NCI-H446 (cell line): ENCODE measurements around the gene OAT.

Experiments
- DNase-seq, 2 experiments: peaks; one replicate each; lab custom pipeline; 2025; lab: John Stamatoyannopoulos, UW

OAT gene

GRCh38 chr10:124418726-124419501 is at the start of gene OAT:
Gene OAT, minus strand, starts transcription at chr10:124418923. Its CDS starts 6,752 bp downstream, at chr10:124412171.
- peak; percentile 76 to 93 for DNase-seq

GRCh38 chr10:124467165-124467564 is 48.4 kb upstream of the OAT start:
- DNase-seq, result no peak

- no peak for DNase-seq
These were observed 47.2 kb upstream of the OAT start for GRCh38 chr10:124465777-124466488.

- DNase-seq, result no peak
These were observed 46.5 kb upstream of the OAT start for GRCh38 chr10:124465003-124465776.

- no peak for DNase-seq
These were observed 45.6 kb upstream of the OAT start for GRCh38 chr10:124464028-124464965.

GRCh38 chr10:124462348-124462695 is 43.6 kb upstream of the OAT start:
- DNase-seq, result no peak

GRCh38 chr10:124461642-124462347 is 43.1 kb upstream of the OAT start, which contains the start of gene LHPP:
Gene LHPP, plus strand, starts transcription at chr10:124461823. Its CDS starts 40 bp downstream, at chr10:124461863.
- peak; percentile 28 to 70 for DNase-seq

GRCh38 chr10:124460144-124460543 is 41.4 kb upstream of the OAT start:
- DNase-seq, result no peak

- DNase-seq, result no peak
These were observed 40.7 kb upstream of the OAT start for GRCh38 chr10:124459395-124459794.

GRCh38 chr10:124458889-124459288 is 40.2 kb upstream of the OAT start:
- no peak for DNase-seq

GRCh38 chr10:124458473-124458872 is 39.8 kb upstream of the OAT start:
- DNase-seq, result no peak

GRCh38 chr10:124455441-124455840 is 36.7 kb upstream of the OAT start:
- DNase-seq, result no peak

GRCh38 chr10:124453960-124454610 is 35.4 kb upstream of the OAT start:
- DNase-seq, result no peak

- no peak for DNase-seq
These were observed 32.6 kb upstream of the OAT start for GRCh38 chr10:124451276-124451675.

GRCh38 chr10:124450783-124451057 is 32.0 kb upstream of the OAT start:
- no peak for DNase-seq

GRCh38 chr10:124450012-124450782 is 31.5 kb upstream of the OAT start, which contains the start of gene NKX1-2:
Gene NKX1-2, minus strand, starts transcription at chr10:124450035. Its CDS starts 92 bp downstream, at chr10:124449943.
- DNase-seq, result peak in 1 of 2 experiments; percentile 12

- DNase-seq, result no peak
These were observed 30.7 kb upstream of the OAT start for GRCh38 chr10:124449170-124450011.

- DNase-seq, result no peak
These were observed 30.0 kb upstream of the OAT start for GRCh38 chr10:124448696-124449169.
